SK-N-SH (cell line): Measurements from ENCODE around the gene COBLL1. TPM values are rescaled to one million over a fixed set of nuclear protein-coding genes. Genes with fewer than 3 reads are reported as not detected.

Source experiments
- CTCF ChIA-PET: fragments of 300-600, 350-600 bp; formaldehyde crosslinking; extraction: SDS; loops from one replicate; lab custom pipeline; 2021; lab: Yijun Ruan, JAX
- POLR2A ChIA-PET: fragments of 350-600 bp; sonication (Branson Sonifier 250); formaldehyde crosslinking; extraction: SDS; loops from one replicate; lab custom pipeline; 2020; ENCODE audit warnings: antibody characterized with exemption, inconsistent platforms; lab: Yijun Ruan, JAX
- DNase-seq: peaks from one replicate; pipeline ENCODE4 v3.0.0; 2012
- H2AFZ ChIP-seq: fragments of 200-600 bp; sonication (generic); 2 replicates; pipeline ENCODE4 v1.8.1; 2016; ENCODE audit warnings: antibody characterized with exemption, mild to moderate bottlenecking, low read depth
- H3F3A ChIP-seq: fragments of 200-600 bp; sonication (generic); replicated peaks from 2 replicates; pipeline ENCODE3; 2016; ENCODE audit warnings: antibody characterized with exemption, mild to moderate bottlenecking; ENCODE audit not compliant: insufficient read depth
- H3K27ac ChIP-seq, 2 experiments: fragments of 200-500 bp in 1 of 2; fragments of 200-600 bp in 1 of 2; sonication (Bioruptor generic) in 1 of 2; sonication (generic), shearing (Covaris generic) in 1 of 2; 2 replicates each; pipeline versions ENCODE4 v1.5.1 to v1.6.1; 2014 to 2016; ENCODE audit warnings: low read depth in 2 of 2, inconsistent platforms in 1 of 2, low read length in 1 of 2, mild to moderate bottlenecking in 1 of 2, mixed read lengths in 1 of 2
- H3K27me3 ChIP-seq: fragments of 200-600 bp; sonication (generic), shearing (Covaris generic); 2 replicates; pipeline ENCODE4 v1.6.1; 2016; ENCODE audit warnings: mixed run types; ENCODE audit not compliant: insufficient read depth
- H3K36me3 ChIP-seq, 2 experiments: fragments of 200-500 bp in 1 of 2; fragments of 200-600 bp in 1 of 2; sonication (Bioruptor generic) in 1 of 2; sonication (generic) in 1 of 2; replicated peaks in 1 of 2; 2 replicates each; pipeline versions ENCODE3 to v1.5.1; 2014 to 2016; ENCODE audit warnings: low read length in 1 of 2, mild to moderate bottlenecking in 1 of 2; ENCODE audit not compliant: insufficient read depth in 2 of 2, control insufficient read depth in 1 of 2
- H3K4me1 ChIP-seq, 2 experiments: fragments of 200-500 bp in 1 of 2; fragments of 200-600 bp in 1 of 2; sonication (Bioruptor generic) in 1 of 2; sonication (generic), shearing (Covaris generic) in 1 of 2; 2 replicates each; pipeline versions ENCODE4 v1.5.1 to v1.6.1; 2014 to 2016; ENCODE audit warnings: low read depth in 1 of 2, low read length in 1 of 2, mixed run types in 1 of 2; ENCODE audit not compliant: insufficient read depth in 2 of 2, control insufficient read depth in 1 of 2
- H3K4me2 ChIP-seq: fragments of 200-600 bp; sonication (generic), shearing (Covaris generic); 2 replicates; pipeline ENCODE4 v1.6.1; 2017; ENCODE audit warnings: mixed run types
- H3K4me3 ChIP-seq, 2 experiments: fragments of 200-500 bp in 1 of 2; fragments of 200-600 bp in 1 of 2; sonication (Bioruptor generic) in 1 of 2; sonication (generic), shearing (Covaris generic) in 1 of 2; 2 replicates each; pipeline versions ENCODE4 v1.5.1 to v1.8.1; 2014 to 2016; ENCODE audit warnings: low read depth in 2 of 2, inconsistent platforms in 1 of 2, low read length in 1 of 2, mild to moderate bottlenecking in 1 of 2, mixed read lengths in 1 of 2, moderate library complexity in 1 of 2
- H3K79me2 ChIP-seq: fragments of 200-600 bp; sonication (generic); 2 replicates; pipeline ENCODE4 v1.8.1; 2017; ENCODE audit warnings: mild to moderate bottlenecking; ENCODE audit not compliant: insufficient read depth
- H3K9ac ChIP-seq: fragments of 200-600 bp; sonication (generic); 2 replicates; pipeline ENCODE4 v1.6.1; 2017; ENCODE audit warnings: mixed run types
- H3K9me2 ChIP-seq: fragments of 200-600 bp; sonication (generic); 2 replicates; pipeline ENCODE4 v1.6.1; 2017; ENCODE audit warnings: mixed run types
- H3K9me3 ChIP-seq: fragments of 200-600 bp; sonication (generic); 2 replicates; pipeline ENCODE4 v1.6.1; 2017; ENCODE audit warnings: mixed run types, mild to moderate bottlenecking, moderate library complexity
- H4K20me1 ChIP-seq: fragments of 200-600 bp; sonication (generic); 2 replicates; pipeline ENCODE4 v1.6.1; 2017; ENCODE audit warnings: mild to moderate bottlenecking, mixed run types; ENCODE audit not compliant: insufficient read depth
- CHD2 ChIP-seq: fragments of 150-350 bp; IDR thresholded peaks from 2 replicates; pipeline ENCODE4 v1.6.1; 2018; ENCODE audit warnings: low read length; ENCODE audit not compliant: partially characterized antibody
- ELF1 ChIP-seq: IDR thresholded peaks from 2 replicates; pipeline ENCODE4 v1.4.0; 2012
- EP300 ChIP-seq, 2 experiments: IDR thresholded peaks; 2 replicates each; pipeline versions ENCODE4 v1.4.0 to v1.6.1; 2012; ENCODE audit warnings: borderline replicate concordance in 1 of 2, low read depth in 1 of 2, low read length in 1 of 2
- FOSL2 ChIP-seq: IDR thresholded peaks from 2 replicates; pipeline ENCODE4 v1.4.0; 2012; ENCODE audit warnings: low read depth, mild to moderate bottlenecking, moderate library complexity, borderline replicate concordance
- GATA2 ChIP-seq: sonication (generic); formaldehyde crosslinking; IDR thresholded peaks from 2 replicates; pipeline ENCODE4 v1.5.0; 2020; ENCODE audit warnings: mild to moderate bottlenecking, missing genetic modification reagents
- JUND ChIP-seq: IDR thresholded peaks from 2 replicates; pipeline ENCODE4 v1.4.0; 2012
- MEF2A ChIP-seq: IDR thresholded peaks from 2 replicates; pipeline ENCODE4 v1.4.0; 2012; ENCODE audit warnings: low read depth, borderline replicate concordance
- RAD21 ChIP-seq: IDR thresholded peaks from 2 replicates; pipeline ENCODE4 v1.6.1; 2012; ENCODE audit warnings: mild to moderate bottlenecking, low read length
- RCOR1 ChIP-seq: fragments of 150-350 bp; IDR thresholded peaks from 2 replicates; pipeline ENCODE4 v1.6.1; 2017; ENCODE audit warnings: antibody characterized with exemption, low read length
- RFX5 ChIP-seq: IDR thresholded peaks from 2 replicates; pipeline ENCODE4 v1.6.1; 2012; ENCODE audit warnings: mild to moderate bottlenecking, improper control_type of control experiment, low read length
- RXRA ChIP-seq: IDR thresholded peaks from 2 replicates; pipeline ENCODE4 v1.4.0; 2012; ENCODE audit warnings: low read depth, mild to moderate bottlenecking, borderline replicate concordance
- SMC3 ChIP-seq: IDR thresholded peaks from 2 replicates; pipeline ENCODE4 v1.6.1; 2012; ENCODE audit warnings: low read depth, low read length, improper control_type of control experiment
- TCF12 ChIP-seq: IDR thresholded peaks from 2 replicates; pipeline ENCODE4 v1.4.0; 2012
- YY1 ChIP-seq: IDR thresholded peaks from 2 replicates; pipeline ENCODE4 v1.4.0; 2012; ENCODE audit warnings: low read depth, mild to moderate bottlenecking
- WGBS: methylation state at CpG from one replicate; pipeline ENCODE4 v1.1.6; 2017; ENCODE audit warnings: low lambda C conversion rate; 5-methylcytosine and 5-hydroxymethylcytosine counted together
- polyA plus RNA-seq, 3 experiments: library from polyadenylated mRNA; depleted of rRNA; stranded (reverse); fragments of >200 nt; gene quantifications; 2 replicates each; pipeline ENCODE4 v1.2.3, GENCODE V29; 2012
- TF ChIP-seq, protein P1 (sequence below): IDR thresholded peaks from 2 replicates; pipeline ENCODE4 v1.4.0; 2012; ENCODE audit warnings: low read depth
- TF ChIP-seq, protein P2 (sequence below): IDR thresholded peaks from 2 replicates; pipeline ENCODE4 v1.4.0; 2012; ENCODE audit warnings: low read depth, borderline replicate concordance
- TF ChIP-seq, protein P3 (sequence below): fragments of 200-600 bp; sonication (generic); IDR thresholded peaks from 2 replicates; pipeline ENCODE4 v1.6.1; 2017; ENCODE audit warnings: antibody characterized with exemption, mild to moderate bottlenecking, moderate library complexity

COBLL1 gene
- polyA plus RNA-seq, 1 of the 3 experiments (the other 2 are of a cell fraction): 3.1 TPM

DNA sequence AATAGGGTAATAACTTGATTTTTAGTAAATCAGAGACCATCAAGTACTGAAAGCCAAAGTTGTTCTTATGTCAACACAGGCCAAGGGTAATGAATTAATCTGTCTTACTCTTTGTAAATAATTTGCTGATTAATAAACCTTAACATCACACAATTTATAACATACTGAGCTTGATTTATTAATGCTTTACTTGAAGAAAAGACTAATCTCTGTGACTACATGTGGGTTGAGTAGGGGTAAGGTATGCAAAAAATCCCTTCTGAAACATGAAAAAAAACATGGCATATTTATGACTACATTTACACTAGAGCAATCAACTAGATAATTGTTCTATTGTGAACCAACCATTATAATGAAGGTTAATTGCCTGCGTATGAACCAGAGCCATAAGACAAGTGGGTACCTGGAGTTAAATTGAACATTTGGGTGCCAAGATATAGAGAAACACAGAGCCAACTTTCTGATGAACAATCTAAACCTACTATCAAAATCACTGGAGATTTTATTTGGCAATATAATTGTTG lies 152.7 kb downstream of the COBLL1 start:
- Histone ChIP-seq H3F3A (peaks cover 7% of the 10 kb centered on the region), H3K9me2 (no peaks in the 10 kb centered on the region), H2AFZ (no peak overlapping the region), H3K4me2 (no peak overlapping the region), H3K36me3 (peaks cover 0 to 13% of the 10 kb centered on the region in 2 experiments), H3K4me3 (no peak overlapping the region), H4K20me1 (no peaks in the 10 kb centered on the region), H3K9ac (no peak overlapping the region), H3K27me3 (no peaks in the 10 kb centered on the region), H3K9me3 (no peaks in the 10 kb centered on the region), H3K27ac (no peak overlapping the region), H3K79me2 (no peaks in the 10 kb centered on the region), H3K4me1 (peaks cover 0 to 18% of the 10 kb centered on the region in 2 experiments; a peak in 2 of 4 replicates)
- CTCF ChIA-PET: interaction anchor here (1.0 to 1.8 kb wide), 2 partner anchors 9 to 129 kb away, joined by 3 to 7 read pairs; no protein-coding TSS in a partner anchor
- POLR2A ChIA-PET: no interaction called here
- TF ChIP-seq TCF12: no peak
- no peak for TF ChIP-seq GATA2
- TF ChIP-seq SMC3: no peak
- TF ChIP-seq MEF2A: no peak
- 100% methylated on average over 1 of the region's 1 CpG for WGBS
- DNase-seq: no peak

DNA sequence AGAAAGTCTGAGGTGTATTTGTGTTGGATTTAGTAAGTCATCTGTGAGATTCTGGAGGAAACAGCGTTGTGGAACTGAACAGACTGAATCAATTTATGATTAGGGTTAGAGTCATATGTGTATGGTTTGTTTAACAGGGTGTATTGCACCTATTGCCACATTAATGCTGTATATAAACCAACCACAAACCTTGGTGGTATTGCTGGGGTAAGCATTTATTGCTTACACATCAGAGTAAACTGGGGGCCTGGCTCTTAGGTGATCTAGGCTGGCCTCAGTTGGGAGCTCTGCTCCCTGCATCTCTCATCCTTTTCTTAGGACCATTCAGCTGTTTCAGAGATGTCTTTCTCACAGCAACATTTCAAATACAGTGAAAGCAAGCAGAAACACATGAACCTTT lies 160.6 kb downstream of the COBLL1 start:
- no peaks in the 10 kb centered on the region for H3K9me2 ChIP-seq
- H3K79me2 ChIP-seq: no peaks in the 10 kb centered on the region
- H3K36me3 ChIP-seq: peaks cover 0 to 11% of the 10 kb centered on the region in 2 experiments
- TF ChIP-seq, protein P1, sequence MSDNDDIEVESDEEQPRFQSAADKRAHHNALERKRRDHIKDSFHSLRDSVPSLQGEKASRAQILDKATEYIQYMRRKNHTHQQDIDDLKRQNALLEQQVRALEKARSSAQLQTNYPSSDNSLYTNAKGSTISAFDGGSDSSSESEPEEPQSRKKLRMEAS: no peak
- TF ChIP-seq, protein P2, sequence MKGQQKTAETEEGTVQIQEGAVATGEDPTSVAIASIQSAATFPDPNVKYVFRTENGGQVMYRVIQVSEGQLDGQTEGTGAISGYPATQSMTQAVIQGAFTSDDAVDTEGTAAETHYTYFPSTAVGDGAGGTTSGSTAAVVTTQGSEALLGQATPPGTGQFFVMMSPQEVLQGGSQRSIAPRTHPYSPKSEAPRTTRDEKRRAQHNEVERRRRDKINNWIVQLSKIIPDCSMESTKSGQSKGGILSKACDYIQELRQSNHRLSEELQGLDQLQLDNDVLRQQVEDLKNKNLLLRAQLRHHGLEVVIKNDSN: no peak
- TF ChIP-seq RAD21 (no peak), GATA2 (no peak), RCOR1 (no peak), YY1 (no peak), JUND (no peak), FOSL2 (no peak), CHD2 (no peak), ELF1 (no peak), RXRA (no peak), EP300 (IDR thresholded peaks at IDR 0.05; ENCODE audit: borderline replicate concordance in 1 of 2, low read depth in 1 of 2, low read length in 1 of 2) (no peak), RFX5 (no peak), TCF12 (no peak)
- TF ChIP-seq, protein P3, sequence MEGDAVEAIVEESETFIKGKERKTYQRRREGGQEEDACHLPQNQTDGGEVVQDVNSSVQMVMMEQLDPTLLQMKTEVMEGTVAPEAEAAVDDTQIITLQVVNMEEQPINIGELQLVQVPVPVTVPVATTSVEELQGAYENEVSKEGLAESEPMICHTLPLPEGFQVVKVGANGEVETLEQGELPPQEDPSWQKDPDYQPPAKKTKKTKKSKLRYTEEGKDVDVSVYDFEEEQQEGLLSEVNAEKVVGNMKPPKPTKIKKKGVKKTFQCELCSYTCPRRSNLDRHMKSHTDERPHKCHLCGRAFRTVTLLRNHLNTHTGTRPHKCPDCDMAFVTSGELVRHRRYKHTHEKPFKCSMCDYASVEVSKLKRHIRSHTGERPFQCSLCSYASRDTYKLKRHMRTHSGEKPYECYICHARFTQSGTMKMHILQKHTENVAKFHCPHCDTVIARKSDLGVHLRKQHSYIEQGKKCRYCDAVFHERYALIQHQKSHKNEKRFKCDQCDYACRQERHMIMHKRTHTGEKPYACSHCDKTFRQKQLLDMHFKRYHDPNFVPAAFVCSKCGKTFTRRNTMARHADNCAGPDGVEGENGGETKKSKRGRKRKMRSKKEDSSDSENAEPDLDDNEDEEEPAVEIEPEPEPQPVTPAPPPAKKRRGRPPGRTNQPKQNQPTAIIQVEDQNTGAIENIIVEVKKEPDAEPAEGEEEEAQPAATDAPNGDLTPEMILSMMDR: no peak
- H3K4me2 ChIP-seq: no peak overlapping the region
- WGBS: 100% methylated on average over 1 of the region's 1 CpG
- H3K4me1 ChIP-seq: no peaks in the 10 kb centered on the region
- no peak for DNase-seq
- no peak overlapping the region for H2AFZ ChIP-seq
- H3K27me3 ChIP-seq: no peaks in the 10 kb centered on the region
- no peaks in the 10 kb centered on the region for H4K20me1 ChIP-seq
- no peak overlapping the region for H3K27ac ChIP-seq
- ChIA-PET CTCF (no interaction called here), POLR2A (no interaction called here)
- peaks cover 5% of the 10 kb centered on the region; the same call in 1 of the 2 replicates for H3K9me3 ChIP-seq
- no peaks in the 10 kb centered on the region for H3F3A ChIP-seq
- H3K9ac ChIP-seq: no peak overlapping the region
- no peak overlapping the region for H3K4me3 ChIP-seq
